ENCODE measurements around the gene MYLK.
A peak's percentile ranks its signal among the peaks of the same experiment; 100 is the strongest.
"Not testable (repeated sequence)": the region's sequence is repeated elsewhere in the genome, so short reads cannot be mapped to it uniquely, and the experiment has no call there.

MYLK gene

DNA sequence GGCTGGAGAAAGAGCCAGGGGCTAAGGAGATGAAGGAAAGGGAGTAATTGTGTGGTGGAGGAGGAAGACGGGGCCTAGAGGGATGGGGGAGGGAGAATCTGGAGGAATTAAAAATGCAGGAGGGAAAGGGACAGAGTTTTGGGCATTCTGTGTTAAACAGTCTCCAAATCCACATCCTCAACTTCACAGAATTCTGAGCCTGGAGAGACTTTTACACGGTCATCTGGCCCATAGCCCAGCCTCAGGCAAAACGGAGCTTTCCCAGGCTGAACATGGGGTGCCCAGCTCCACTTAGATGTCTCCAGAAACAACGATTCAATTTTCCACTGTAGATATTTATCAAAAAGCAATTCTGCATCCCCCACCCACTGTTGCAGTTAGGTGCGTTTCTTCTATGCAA lies 161.7 kb downstream of the MYLK start:
- no peak for DNase-seq (ENCODE audit: insufficient read length, low spot score)
- no peak for FAIRE-seq
- TF ChIP-seq, protein P1, sequence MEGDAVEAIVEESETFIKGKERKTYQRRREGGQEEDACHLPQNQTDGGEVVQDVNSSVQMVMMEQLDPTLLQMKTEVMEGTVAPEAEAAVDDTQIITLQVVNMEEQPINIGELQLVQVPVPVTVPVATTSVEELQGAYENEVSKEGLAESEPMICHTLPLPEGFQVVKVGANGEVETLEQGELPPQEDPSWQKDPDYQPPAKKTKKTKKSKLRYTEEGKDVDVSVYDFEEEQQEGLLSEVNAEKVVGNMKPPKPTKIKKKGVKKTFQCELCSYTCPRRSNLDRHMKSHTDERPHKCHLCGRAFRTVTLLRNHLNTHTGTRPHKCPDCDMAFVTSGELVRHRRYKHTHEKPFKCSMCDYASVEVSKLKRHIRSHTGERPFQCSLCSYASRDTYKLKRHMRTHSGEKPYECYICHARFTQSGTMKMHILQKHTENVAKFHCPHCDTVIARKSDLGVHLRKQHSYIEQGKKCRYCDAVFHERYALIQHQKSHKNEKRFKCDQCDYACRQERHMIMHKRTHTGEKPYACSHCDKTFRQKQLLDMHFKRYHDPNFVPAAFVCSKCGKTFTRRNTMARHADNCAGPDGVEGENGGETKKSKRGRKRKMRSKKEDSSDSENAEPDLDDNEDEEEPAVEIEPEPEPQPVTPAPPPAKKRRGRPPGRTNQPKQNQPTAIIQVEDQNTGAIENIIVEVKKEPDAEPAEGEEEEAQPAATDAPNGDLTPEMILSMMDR (IDR thresholded peaks at IDR 0.05; ENCODE audit: insufficient read depth, missing control alignments) = no peak

DNA sequence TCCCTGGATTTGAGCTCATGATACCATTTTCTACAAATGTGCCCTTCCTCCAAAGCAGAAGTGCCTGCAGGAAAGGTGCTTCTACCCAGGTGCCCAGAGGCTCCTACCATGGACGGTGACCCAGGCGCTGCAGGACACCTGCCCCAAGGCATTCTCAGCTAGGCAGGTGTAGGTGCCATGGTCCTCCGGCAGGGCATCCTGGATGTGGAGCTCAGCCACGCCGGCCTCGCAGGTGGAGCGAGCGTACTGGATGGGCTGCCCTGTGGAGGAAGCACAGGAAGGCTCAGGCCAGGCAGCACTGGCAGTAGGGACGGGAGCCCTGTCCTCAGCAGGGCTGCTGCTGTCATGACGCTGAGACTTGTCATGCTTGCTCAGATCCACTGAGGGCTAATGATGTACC lies 162.1 kb downstream of the MYLK start:
- no peak for DNase-seq (ENCODE audit: insufficient read length, low spot score)
- TF ChIP-seq, protein P1 (IDR thresholded peaks at IDR 0.05; ENCODE audit: insufficient read depth, missing control alignments) = no peak
- FAIRE-seq = no peak

DNA sequence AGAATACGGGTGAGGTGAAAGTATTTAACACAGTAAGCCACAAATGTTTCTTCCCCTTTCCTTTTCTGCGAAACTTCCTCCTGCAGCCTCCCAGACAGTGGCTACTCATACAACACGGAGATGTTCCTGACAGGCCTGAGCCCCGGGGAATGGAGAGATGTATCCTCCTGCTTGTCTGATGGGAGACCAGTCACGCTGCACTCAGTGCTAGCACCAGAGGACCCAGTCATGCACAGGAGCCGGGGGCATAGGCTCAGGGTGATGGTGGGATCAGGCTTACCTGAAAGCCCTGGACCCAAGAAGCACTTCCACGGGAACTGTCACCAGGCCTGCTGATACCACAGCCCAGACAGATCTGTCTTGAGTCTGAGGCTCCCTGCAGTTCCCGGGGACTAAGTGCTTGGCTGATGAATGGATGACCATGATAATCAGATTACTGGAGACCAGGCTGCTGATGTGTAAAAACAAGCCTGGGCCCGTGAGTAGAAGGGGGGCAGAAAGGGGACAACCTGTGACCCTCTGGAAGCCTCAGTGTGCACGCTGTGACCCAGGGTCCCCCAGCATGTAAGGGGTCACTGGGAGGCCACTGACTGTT lies 162.9 kb downstream of the MYLK start:
- peak; percentile 21 for FAIRE-seq
- not testable (repeated sequence) for DNase-seq (ENCODE audit: insufficient read length, low spot score)

DNA sequence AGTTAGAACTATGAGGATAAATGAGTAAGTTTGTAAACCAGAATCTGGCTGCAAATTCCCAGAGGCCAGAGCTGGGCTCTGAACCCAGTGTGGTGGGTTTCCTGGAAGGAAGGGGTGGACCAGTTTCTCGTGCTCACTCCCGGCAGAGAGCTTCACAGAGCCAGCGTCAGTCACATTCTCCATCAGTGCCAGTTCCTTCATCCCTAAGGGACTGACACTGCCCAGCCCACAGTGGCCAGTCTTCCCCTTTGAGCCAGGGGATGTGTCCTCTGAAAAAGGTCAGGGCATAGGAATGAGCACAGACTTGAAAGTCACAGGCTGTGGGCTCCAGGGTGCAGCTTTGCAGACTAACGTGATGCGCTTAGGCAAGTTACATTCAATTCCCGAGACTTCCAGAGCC lies 163.5 kb downstream of the MYLK start:
- DNase-seq (ENCODE audit: insufficient read length, low spot score) = no peak
- TF ChIP-seq, protein P1 (IDR thresholded peaks at IDR 0.05; ENCODE audit: insufficient read depth, missing control alignments) = no peak
- no peak for FAIRE-seq

DNA sequence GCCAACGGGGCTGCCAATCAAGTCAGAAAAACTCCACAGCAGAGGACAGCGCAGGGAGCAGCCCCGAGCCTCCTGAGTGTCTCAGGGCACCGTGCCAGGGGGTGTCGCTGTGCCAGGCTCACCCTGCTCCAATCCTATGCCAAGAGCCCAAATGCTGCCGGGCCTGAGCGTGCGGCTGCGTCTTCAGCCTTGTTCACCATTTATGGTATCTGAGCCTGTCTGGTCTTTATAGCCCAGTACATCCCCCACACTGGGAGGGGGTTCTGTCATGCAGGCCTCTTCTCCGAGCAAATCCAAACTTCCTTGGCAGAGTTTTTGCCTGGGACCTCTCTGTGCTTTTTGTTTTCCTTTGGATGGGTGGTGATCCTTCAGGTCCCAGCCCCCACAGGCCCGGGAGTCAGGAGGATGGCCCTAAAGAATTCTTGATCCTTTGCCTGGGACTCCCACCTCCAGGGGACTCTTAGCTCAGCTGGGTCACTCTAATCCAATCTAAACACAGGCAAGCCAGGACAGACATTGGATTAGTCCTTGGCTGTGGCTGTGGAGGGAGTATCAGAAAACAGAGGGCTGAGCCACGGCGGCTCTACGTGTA lies 164.2 kb downstream of the MYLK start:
- TF ChIP-seq, protein P1 (IDR thresholded peaks at IDR 0.05; ENCODE audit: insufficient read depth, missing control alignments) = no peak
- FAIRE-seq (no peak), DNase-seq (ENCODE audit: insufficient read length, low spot score) (no peak)

DNA sequence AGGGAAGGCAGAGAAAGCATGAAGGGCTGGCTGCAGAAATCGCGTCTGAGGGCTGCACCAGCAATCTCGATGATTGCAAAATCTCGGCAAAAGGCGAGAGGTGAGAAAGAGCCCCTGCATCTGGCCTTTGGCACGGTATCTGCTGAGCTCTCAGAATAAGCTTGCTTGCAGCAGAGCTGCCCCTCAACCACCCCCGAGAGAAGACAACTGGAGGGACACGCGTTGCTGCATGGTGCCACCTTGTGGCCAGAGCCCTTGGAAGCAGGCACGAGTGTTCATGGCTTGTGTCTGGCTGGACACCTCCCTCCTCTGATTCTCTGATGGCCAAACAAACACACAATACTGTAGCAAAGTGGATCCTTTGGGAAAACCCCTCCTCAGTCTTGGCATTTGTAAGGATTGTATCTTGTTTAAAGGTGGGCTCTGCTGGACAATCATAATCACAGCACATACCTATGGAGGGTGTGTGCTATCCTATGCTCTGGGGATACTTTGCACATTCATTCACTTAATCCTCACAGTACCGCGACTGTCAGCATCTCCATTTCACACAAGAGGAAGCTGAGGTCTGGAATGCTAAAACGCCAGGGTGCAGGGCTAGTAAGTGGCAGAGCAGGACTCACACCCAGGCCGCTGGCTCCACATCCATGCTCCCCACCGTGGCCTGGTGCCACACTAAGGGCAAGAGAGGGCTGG lies 164.9 kb downstream of the MYLK start:
- TF ChIP-seq, protein P1 (IDR thresholded peaks at IDR 0.05; ENCODE audit: insufficient read depth, missing control alignments) = peak; percentile 72
- not testable (repeated sequence) for DNase-seq (ENCODE audit: insufficient read length, low spot score)
- FAIRE-seq = peak; percentile 41

DNA sequence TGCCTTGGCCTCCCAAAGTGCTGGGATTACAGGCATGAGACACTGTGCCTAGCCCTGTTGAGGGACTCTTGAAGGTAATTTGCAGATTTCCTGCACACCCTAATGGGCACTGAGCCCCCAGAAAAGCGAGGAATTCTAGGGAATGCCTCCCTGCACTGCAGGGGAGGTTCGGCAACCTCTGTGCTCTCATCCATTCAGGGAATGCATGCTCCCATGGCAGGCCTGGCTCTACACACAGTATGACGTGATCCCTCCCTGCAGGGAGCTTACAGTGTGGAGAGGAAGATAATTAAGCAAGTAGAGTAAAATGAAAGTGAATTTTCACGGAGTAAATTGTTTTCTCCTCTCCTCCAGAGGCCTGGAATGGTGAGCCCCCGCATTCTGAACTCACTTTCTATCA lies 166.0 kb downstream of the MYLK start:
- DNase-seq (ENCODE audit: insufficient read length, low spot score) = no peak
- no peak for FAIRE-seq
- TF ChIP-seq, protein P1 (IDR thresholded peaks at IDR 0.05; ENCODE audit: insufficient read depth, missing control alignments) = no peak

DNA sequence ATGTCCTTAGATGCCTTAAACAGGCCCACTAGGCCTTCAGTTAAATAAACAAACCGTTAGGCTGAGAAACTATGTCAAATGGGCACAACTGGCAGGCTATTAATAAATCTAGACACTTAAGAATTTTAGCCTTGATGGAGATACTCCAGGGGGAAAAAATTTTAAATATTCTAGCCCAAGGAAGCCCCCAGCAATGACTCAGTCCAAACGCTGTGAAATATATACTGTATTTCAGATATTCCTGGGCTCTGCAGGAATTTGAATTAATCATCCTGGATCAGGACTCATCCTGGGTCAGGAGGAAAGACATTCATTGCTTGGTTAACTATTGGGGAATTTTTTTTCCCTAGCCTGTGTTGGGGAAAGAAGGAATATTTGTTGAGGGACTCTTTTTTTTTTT lies 166.7 kb downstream of the MYLK start:
- not testable (repeated sequence) for DNase-seq (ENCODE audit: insufficient read length, low spot score); FAIRE-seq

All from D721Med (cell line).